IMR-90 (cell line): ENCODE results near the gene TMX1. TPM values are rescaled to one million over a fixed set of nuclear protein-coding genes. Genes with fewer than 3 reads are reported as not detected.

Experiments used
- ATAC-seq: fragments of 200-7000 bp; cut with Tn5 transposase; 2 replicates; pipeline ENCODE4 v1.9.1; 2020; ENCODE audit warnings: low read depth, mild to moderate bottlenecking, moderate library complexity
- BruUV-seq: library from RNA; stranded (reverse); fragments of 400-500 nt; replicated peaks from 2 replicates; lab custom pipeline; 2021; lab: Mats Ljungman, UMichigan
- CTCF ChIA-PET: fragments of 300-600 bp; formaldehyde crosslinking; extraction: SDS; loops from one replicate; lab custom pipeline; 2021; ENCODE audit warnings: antibody characterized with exemption; lab: Yijun Ruan, JAX
- POLR2A ChIA-PET: fragments of 300-600 bp; sonication (Branson Sonifier 250); formaldehyde crosslinking; loops from one replicate; lab custom pipeline; 2022; ENCODE audit warnings: antibody characterized with exemption; ENCODE audit not compliant: unreplicated experiment; lab: Charles Lee
- DNase-seq: peaks from one replicate; pipeline ENCODE4 v3.0.0; 2013
- H2AFZ ChIP-seq: replicated peaks from 2 replicates; pipeline ENCODE3; 2013; ENCODE audit warnings: low read length, mild to moderate bottlenecking; ENCODE audit not compliant: poor library complexity
- H2AK5ac ChIP-seq: 2 replicates; pipeline ENCODE4 v1.6.1; 2013; ENCODE audit warnings: low read depth, low read length, inconsistent platforms
- H2AK9ac ChIP-seq: replicated peaks from 2 replicates; pipeline ENCODE3; 2013; ENCODE audit warnings: mild to moderate bottlenecking, low read depth, low read length, moderate library complexity; ENCODE audit not compliant: poor library complexity
- H2BK120ac ChIP-seq: 2 replicates; pipeline ENCODE4 v1.6.1; 2013; ENCODE audit warnings: low read depth, low read length, inconsistent platforms
- H2BK15ac ChIP-seq: 3 replicates; pipeline ENCODE4 v1.6.1; 2013; ENCODE audit warnings: low read depth, low read length, inconsistent platforms
- H2BK20ac ChIP-seq: 2 replicates; pipeline ENCODE4 v1.6.1; 2013; ENCODE audit warnings: low read depth, mild to moderate bottlenecking, inconsistent platforms, low read length, moderate library complexity
- H2BK5ac ChIP-seq: 2 replicates; pipeline ENCODE4 v1.6.1; 2013; ENCODE audit warnings: mild to moderate bottlenecking, low read depth, low read length, inconsistent platforms; ENCODE audit not compliant: poor library complexity, severe bottlenecking
- H3K14ac ChIP-seq: replicated peaks from 2 replicates; pipeline ENCODE4 v1.6.1; 2013; ENCODE audit warnings: low read depth, low read length, inconsistent platforms
- H3K18ac ChIP-seq: 2 replicates; pipeline ENCODE4 v1.6.1; 2013; ENCODE audit warnings: low read depth, low read length, control low read depth
- H3K23ac ChIP-seq: 2 replicates; pipeline ENCODE4 v1.6.1; 2013; ENCODE audit warnings: low read depth, low read length, inconsistent platforms
- H3K27ac ChIP-seq: 2 replicates; pipeline ENCODE4 v1.5.1; 2013; ENCODE audit warnings: mild to moderate bottlenecking, control low read depth, low read length; ENCODE audit not compliant: insufficient read depth
- H3K27me3 ChIP-seq: 2 replicates; pipeline ENCODE4 v1.6.1; 2013; ENCODE audit warnings: low read length; ENCODE audit not compliant: control insufficient read depth, insufficient read depth
- H3K36me3 ChIP-seq: 2 replicates; pipeline ENCODE4 v1.6.1; 2013; ENCODE audit warnings: low read length, mixed read lengths; ENCODE audit not compliant: control insufficient read depth, insufficient read depth
- H3K4ac ChIP-seq: 2 replicates; pipeline ENCODE4 v1.6.1; 2013; ENCODE audit warnings: low read depth, low read length, inconsistent platforms
- H3K4me1 ChIP-seq: 2 replicates; pipeline ENCODE4 v1.6.1; 2013; ENCODE audit warnings: low read length, mixed read lengths; ENCODE audit not compliant: control insufficient read depth, insufficient read depth
- H3K4me2 ChIP-seq: 2 replicates; pipeline ENCODE4 v1.6.1; 2013; ENCODE audit warnings: low read depth, mild to moderate bottlenecking, control low read depth, low read length, moderate library complexity
- H3K4me3 ChIP-seq: 2 replicates; pipeline ENCODE4 v1.5.1; 2013; ENCODE audit warnings: low read depth, mild to moderate bottlenecking, control low read depth, low read length, moderate library complexity; ENCODE audit not compliant: insufficient read depth
- H3K56ac ChIP-seq: 2 replicates; pipeline ENCODE4 v1.6.1; 2013; ENCODE audit warnings: low read length, inconsistent platforms; ENCODE audit not compliant: insufficient read depth; ENCODE audit errors: extremely low read depth
- H3K79me1 ChIP-seq, 2 experiments: 2 replicates each; pipeline ENCODE4 v1.6.1; 2013; ENCODE audit warnings: low read length in 2 of 2, inconsistent platforms in 1 of 2, low read depth in 1 of 2
- H3K9ac ChIP-seq: 2 replicates; pipeline ENCODE4 v1.6.1; 2013; ENCODE audit warnings: low read depth, low read length, control low read depth
- H3K9me1 ChIP-seq: 2 replicates; pipeline ENCODE4 v1.6.1; 2013; ENCODE audit warnings: low read length, inconsistent platforms; ENCODE audit not compliant: insufficient read depth
- H3K9me3 ChIP-seq: 2 replicates; pipeline ENCODE4 v1.6.1; 2013; ENCODE audit warnings: low read length; ENCODE audit not compliant: control insufficient read depth, insufficient read depth
- H4K20me1 ChIP-seq: 2 replicates; pipeline ENCODE4 v1.6.1; 2013; ENCODE audit warnings: low read length, inconsistent platforms; ENCODE audit not compliant: insufficient read depth
- H4K5ac ChIP-seq: 2 replicates; pipeline ENCODE4 v1.6.1; 2013; ENCODE audit warnings: mild to moderate bottlenecking, low read depth, low read length, control low read depth
- H4K8ac ChIP-seq, 2 experiments: 2 replicates each; pipeline ENCODE4 v1.6.1; 2013; ENCODE audit warnings: low read depth in 2 of 2, low read length in 2 of 2, control low read depth in 1 of 2, inconsistent platforms in 1 of 2
- H4K91ac ChIP-seq: 2 replicates; pipeline ENCODE4 v1.6.1; 2013; ENCODE audit warnings: low read depth, low read length, inconsistent platforms; ENCODE audit not compliant: insufficient read depth
- CEBPB ChIP-seq: IDR thresholded peaks from 2 replicates; pipeline ENCODE4 v1.6.1; 2012; ENCODE audit warnings: low read depth, low read length, improper control_type of control experiment
- RAD21 ChIP-seq: IDR thresholded peaks from 2 replicates; pipeline ENCODE4 v1.6.1; 2012; ENCODE audit warnings: low read length, improper control_type of control experiment
- WGBS, 2 experiments: methylation state at CpG; one replicate each; pipeline versions ENCODE4 v1.1.5 to v1.1.7; 2013; ENCODE audit warnings: missing lambda C conversion rate in 2 of 2; ENCODE audit not compliant: insufficient read length in 1 of 2; ENCODE audit errors: extremely low coverage in 2 of 2; 5-methylcytosine and 5-hydroxymethylcytosine counted together
- dilution Hi-C: fragments of 300-500 bp; cut with HindIII; formaldehyde crosslinking; loops from one replicate; pipeline ENCODE4 v1.14.3; 2018; ENCODE audit warnings: low sequenced_read_pairs; ENCODE audit not compliant: unreplicated experiment
- in situ Hi-C: fragments of 300-500 bp; cut with MboI; formaldehyde crosslinking; loops from 3 replicates; pipeline ENCODE4 v1.14.3; 2019; ENCODE audit warnings: low sequenced_read_pairs, inconsistent platforms, mixed read lengths
- intact Hi-C: fragments of 100-400 bp; cut with micrococcal nuclease; formaldehyde crosslinking; loops from 2 replicates; pipeline ENCODE4 v1.10.0; 2022
- polyA plus RNA-seq, 3 experiments: library from polyadenylated mRNA; depleted of rRNA; stranded (reverse); fragments of >200 nt; gene quantifications; 2 replicates each; pipeline ENCODE4 v1.2.3, GENCODE V29; 2012; ENCODE audit warnings: low replicate concordance in 1 of 3
- total RNA-seq: library from RNA; depleted of rRNA; stranded (reverse); fragments of >200 nt; gene quantifications from 2 replicates; pipeline ENCODE4 v1.2.3, GENCODE V29; 2012

The TMX1 gene
- total and polyA plus RNA-seq, 2 of the 4 experiments (the other 2 are of a cell fraction) = 15.3 to 24.7 TPM

- H3K9ac ChIP-seq = no peak overlapping the region
- H3K14ac ChIP-seq = no peak overlapping the region
- no peak overlapping the region for H2AK9ac ChIP-seq
- WGBS, 2 experiments = no CpG with 5 or more reads among the region's 1 CpG
- intact Hi-C loops (no loop called here), dilution Hi-C loops (no loop called here), in situ Hi-C loops (loop anchor here (25.0 kb wide), 1 partner anchor 629 kb away; no protein-coding TSS in a partner anchor)
- H3K4me3 ChIP-seq = no peak overlapping the region
- H2BK20ac ChIP-seq = no peak overlapping the region
- H3K36me3 ChIP-seq = no peaks in the 10 kb centered on the region
- no peak overlapping the region for H4K8ac ChIP-seq
- no peaks in the 10 kb centered on the region for H3K9me1 ChIP-seq
- no peaks in the 10 kb centered on the region for H3K4me1 ChIP-seq
- H4K5ac ChIP-seq = no peak overlapping the region
- H2AFZ ChIP-seq = no peak overlapping the region
- no peak overlapping the region for H3K4ac ChIP-seq
- TF ChIP-seq RAD21 (no peak), CEBPB (no peak)
- no peak overlapping the region for H2BK5ac ChIP-seq
- H3K27ac ChIP-seq = no peak overlapping the region
- no TSS peak for BruUV-seq
- no peak overlapping the region for H4K91ac ChIP-seq
- H2BK120ac ChIP-seq = no peak overlapping the region
- no peak for ATAC-seq
- ChIA-PET CTCF (no interaction called here), POLR2A (no interaction called here)
- H3K9me3 ChIP-seq = no peaks in the 10 kb centered on the region
- H3K56ac ChIP-seq = no peak overlapping the region
- peaks cover 8% of the 10 kb centered on the region for H3K27me3 ChIP-seq
- DNase-seq = no peak
- no peak overlapping the region for H3K4me2 ChIP-seq
- H2AK5ac ChIP-seq = no peak overlapping the region
- no peak overlapping the region for H3K23ac ChIP-seq
- no peak overlapping the region for H3K18ac ChIP-seq
- no peak overlapping the region for H2BK15ac ChIP-seq
- H4K20me1 ChIP-seq = no peaks in the 10 kb centered on the region
- H3K79me1 ChIP-seq = no peaks in the 10 kb centered on the region
Observed at GRCh38 chr14:51216602-51217001, 23.4 kb upstream of the TMX1 start.
